Measurements from ENCODE around the gene NPB.

GRCh38 chr17:81934850-81935708 lies 33.0 kb downstream of the NPB start:
- TF ChIP-seq CTCF (IDR thresholded peaks at IDR 0.05): no peak
- TF ChIP-seq POLR2A (IDR thresholded peaks at IDR 0.05): no peak

Measured in adrenal gland (tissue), 5 donors.